Tibial nerve (tissue), 4 donors: ENCODE data around the gene PRKCB.

Source experiments
- CTCF ChIP-seq, 5 experiments: fragments of 200-600 bp in 3 of 5; fragments of 450-650 bp in 2 of 5; sonication (generic) in 3 of 5; IDR thresholded peaks; one replicate each; pipeline ENCODE4 v1.5.1; 2016 to 2019; ENCODE audit warnings: antibody characterized with exemption in 5 of 5, mild to moderate bottlenecking in 3 of 5, moderate library complexity in 2 of 5
- EP300 ChIP-seq, 2 donors: sonication (generic); formaldehyde crosslinking; IDR thresholded peaks; one replicate each; pipeline ENCODE4 v1.6.1; 2017; ENCODE audit warnings: antibody characterized with exemption in 2 of 2, mild to moderate bottlenecking in 1 of 2

GRCh38 chr16:23969468-23970297 lies 133.9 kb downstream of the PRKCB start:
- TF ChIP-seq EP300 (IDR thresholded peaks at IDR 0.05): no peak
- no peak for TF ChIP-seq CTCF (IDR thresholded peaks at IDR 0.05)
